HepG2 (cell line): ENCODE data around the gene VAC14. TPM values are rescaled to one million over a fixed set of nuclear protein-coding genes. Genes with fewer than 3 reads are reported as not detected.
A peak's percentile ranks its signal among the peaks of the same experiment; 100 is the strongest.

Experiments used
- CHD4 ChIP-seq: fragments of 200-600 bp; sonication (generic); IDR thresholded peaks from 2 replicates; pipeline ENCODE4 v1.7.0; 2017; ENCODE audit warnings: mild to moderate bottlenecking, low read length, borderline replicate concordance
- DBP ChIP-seq: sonication (generic); formaldehyde crosslinking; IDR thresholded peaks from 2 replicates; pipeline ENCODE4 v1.4.0; 2020; ENCODE audit warnings: missing genetic modification reagents; ENCODE audit errors: not compliant biosample characterization
- EZH2 ChIP-seq: conservative IDR thresholded peaks from 2 replicates; pipeline ENCODE4 v1.6.1; 2012; ENCODE audit warnings: mild to moderate bottlenecking, low read depth, low read length, moderate library complexity
- KLF6 ChIP-seq: IDR thresholded peaks from 2 replicates; pipeline ENCODE4 v1.8.0; 2016; ENCODE audit warnings: missing biosample characterization, missing genetic modification reagents
- LCORL ChIP-seq, 2 experiments: fragments of 450-650 bp in 1 of 2; sonication (generic) in 1 of 2; formaldehyde crosslinking in 1 of 2; IDR thresholded peaks; 2 replicates each; pipeline versions ENCODE4 v1.5.0 to v1.6.1; 2017 to 2020; ENCODE audit warnings: antibody characterized with exemption in 1 of 2, missing genetic modification reagents in 1 of 2
- RBM39 ChIP-seq: fragments of 200-400 bp; formaldehyde crosslinking; IDR thresholded peaks from one replicate; pipeline ENCODE4 v1.6.1; 2018; ENCODE audit warnings: antibody characterized with exemption, mild to moderate bottlenecking, low read depth, low read length; ENCODE audit not compliant: poor library complexity, severe bottlenecking
- SKIL ChIP-seq: sonication (generic); formaldehyde crosslinking; IDR thresholded peaks from 2 replicates; pipeline ENCODE4 v1.8.0; 2022; ENCODE audit warnings: missing genetic modification reagents, mild to moderate bottlenecking, moderate library complexity, borderline replicate concordance
- SSRP1 ChIP-seq: IDR thresholded peaks from 2 replicates; pipeline ENCODE4 v1.6.1; 2016; ENCODE audit warnings: control low read depth
- XRCC5 ChIP-seq: fragments of 200-400 bp; formaldehyde crosslinking; optimal IDR thresholded peaks from 2 replicates; pipeline ENCODE3; 2017; ENCODE audit warnings: mild to moderate bottlenecking, low read length
- ZBTB25 ChIP-seq: IDR thresholded peaks from 2 replicates; pipeline ENCODE4 v1.6.1; 2018; ENCODE audit warnings: missing genetic modification reagents
- ZBTB39 ChIP-seq: sonication (generic); formaldehyde crosslinking; IDR thresholded peaks from 2 replicates; pipeline ENCODE4 v1.5.0; 2020; ENCODE audit warnings: missing genetic modification reagents
- ZNF143 ChIP-seq: sonication (generic); formaldehyde crosslinking; IDR thresholded peaks from 2 replicates; pipeline ENCODE4 v1.4.0; 2020; ENCODE audit warnings: missing genetic modification reagents
- ZNF335 ChIP-seq: sonication (generic); formaldehyde crosslinking; IDR thresholded peaks from 2 replicates; pipeline ENCODE4 v1.4.0; 2020; ENCODE audit warnings: missing genetic modification reagents
- ZNF407 ChIP-seq: sonication (generic); formaldehyde crosslinking; IDR thresholded peaks from one replicate; pipeline ENCODE4 v1.5.1; 2020; ENCODE audit warnings: mild to moderate bottlenecking, missing genetic modification reagents; ENCODE audit errors: not compliant biosample characterization
- polyA plus RNA-seq, 8 experiments: library from polyadenylated mRNA; depleted of rRNA in 3 of 8; stranded (reverse) in 7 of 8; unstranded in 1 of 8; fragments of >200 nt; fragmentation: Illumina TruSeq in 4 of 8; extraction: Trizol in 4 of 8; gene quantifications; 2 replicates each; pipeline versions ENCODE4 v1.2.1 to v1.2.3, GENCODE V29; 2011 to 2016; ENCODE audit warnings: low read depth in 4 of 8, missing spikeins in 1 of 8, mixed read lengths in 1 of 8; ENCODE audit not compliant: insufficient read depth in 1 of 8
- total RNA-seq, 5 experiments: library from RNA; depleted of rRNA; stranded (reverse); fragments of >200 nt; fragmentation: Illumina TruSeq; extraction: Trizol; gene quantifications; 2 replicates each; pipeline ENCODE4 v1.2.3, GENCODE V29; 2016; ENCODE audit warnings: low read depth in 1 of 5

Gene VAC14
- total and polyA plus RNA-seq, 2 of the 13 experiments (the other 11 are each of a cell fraction or from before 2014, with no cell fraction given) = 23.5 to 24.6 TPM

GRCh38 chr16:70800311-70800710 lies 647 bp downstream of the VAC14 start (continued):
- TF ChIP-seq ZNF335 (CRISPR knock-in tag) (no peak), LCORL (IDR thresholded peaks at IDR 0.05) (no peak), LCORL (CRISPR knock-in tag; IDR thresholded peaks at IDR 0.05) (peak; percentile 10; the same call in 1 of the 2 replicates), EZH2 (no peak), SSRP1 (no peak), SKIL (CRISPR knock-in tag) (peak; percentile 46; the same call in 1 of the 2 replicates), ZNF143 (no peak), ZBTB25 (CRISPR knock-in tag) (no peak), KLF6 (0 out of 2 replicates have a peak, but pooled peaks have one; percentile 12), XRCC5 (no peak), RBM39 (no peak), DBP (peak; percentile 38), CHD4 (no peak), ZNF407 (CRISPR knock-in tag) (no peak), ZBTB39 (CRISPR knock-in tag) (0 out of 2 replicates have a peak, but pooled peaks have one; percentile 24)
